SK-N-SH treated with all-trans-retinoic acid at 6 μM for 48 hours (cell line): ENCODE results near the gene PPP1CA.

Experiments used
- ATAC-seq: fragments of 200-7000 bp; cut with Tn5 transposase; 3 replicates; pipeline ENCODE4 v1.9.1; 2020; ENCODE audit warnings: mild to moderate bottlenecking, moderate library complexity
- ARNTL ChIP-seq: fragments of 450-650 bp; formaldehyde crosslinking; IDR thresholded peaks from 2 replicates; pipeline ENCODE4 v1.5.0; 2020; ENCODE audit warnings: low read depth, mild to moderate bottlenecking, moderate library complexity, borderline replicate concordance
- BACH2 ChIP-seq: fragments of 250-450 bp; sonication (Bioruptor Pico); IDR thresholded peaks from 2 replicates; pipeline ENCODE4 v1.9.0; 2021; ENCODE audit warnings: mild to moderate bottlenecking, borderline replicate concordance
- CSDC2 ChIP-seq: fragments of 250-450 bp; sonication (Bioruptor Pico); IDR thresholded peaks from 2 replicates; pipeline ENCODE4 v1.5.0; 2020; ENCODE audit warnings: mild to moderate bottlenecking, moderate library complexity
- ESRRG ChIP-seq: fragments of 250-450 bp; sonication (Bioruptor Pico); IDR thresholded peaks from 2 replicates; pipeline ENCODE4 v1.6.1; 2021; ENCODE audit warnings: mild to moderate bottlenecking
- GLIS3 ChIP-seq: fragments of 250-450 bp; sonication (Bioruptor Pico); IDR thresholded peaks from 2 replicates; pipeline ENCODE4 v1.5.0; 2020; ENCODE audit warnings: mild to moderate bottlenecking, moderate library complexity
- ISL1 ChIP-seq: fragments of 250-450 bp; sonication (Bioruptor Pico); IDR thresholded peaks from 2 replicates; pipeline ENCODE4 v2.1.2; 2022; ENCODE audit warnings: mild to moderate bottlenecking, moderate library complexity
- OSR1 ChIP-seq: fragments of 250-450 bp; sonication (Bioruptor Pico); IDR thresholded peaks from 2 replicates; pipeline ENCODE4 v1.8.0; 2022; ENCODE audit warnings: moderate library complexity, mild to moderate bottlenecking, inconsistent platforms
- POU6F1 ChIP-seq: fragments of 250-450 bp; sonication (Bioruptor Pico); IDR thresholded peaks from 2 replicates; pipeline ENCODE4 v1.8.0; 2021; ENCODE audit warnings: low read depth, mild to moderate bottlenecking, moderate library complexity, borderline replicate concordance
- RARB ChIP-seq: fragments of 250-450 bp; sonication (Bioruptor Pico); IDR thresholded peaks from 2 replicates; pipeline ENCODE4 v1.8.0; 2021; ENCODE audit warnings: mild to moderate bottlenecking, moderate library complexity
- SNAI2 ChIP-seq: fragments of 250-450 bp; sonication (Bioruptor Pico); IDR thresholded peaks from 2 replicates; pipeline ENCODE4 v1.5.0; 2020; ENCODE audit warnings: mild to moderate bottlenecking, moderate library complexity
- TCF4 ChIP-seq: fragments of 250-450 bp; sonication (Bioruptor Pico); IDR thresholded peaks from 2 replicates; pipeline ENCODE4 v1.8.0; 2021; ENCODE audit warnings: mild to moderate bottlenecking, moderate library complexity, borderline replicate concordance
- TOX ChIP-seq: fragments of 250-450 bp; sonication (Bioruptor Pico); IDR thresholded peaks from 2 replicates; pipeline ENCODE4 v1.8.0; 2021; ENCODE audit warnings: mild to moderate bottlenecking, moderate library complexity, borderline replicate concordance
- TSHZ2 ChIP-seq: fragments of 250-450 bp; sonication (Bioruptor Pico); IDR thresholded peaks from 2 replicates; pipeline ENCODE4 v1.5.0; 2020; ENCODE audit warnings: mild to moderate bottlenecking, moderate library complexity
- ZFP3 ChIP-seq: fragments of 250-450 bp; sonication (Bioruptor Pico); IDR thresholded peaks from 2 replicates; pipeline ENCODE4 v1.5.0; 2020; ENCODE audit warnings: mild to moderate bottlenecking, moderate library complexity
- ZFP30 ChIP-seq: fragments of 450-650 bp; formaldehyde crosslinking; IDR thresholded peaks from 2 replicates; pipeline ENCODE4 v1.5.0; 2022; ENCODE audit warnings: mild to moderate bottlenecking, moderate library complexity
- ZNF565 ChIP-seq: fragments of 450-650 bp; formaldehyde crosslinking; conservative IDR thresholded peaks from 2 replicates; pipeline ENCODE4 v1.5.0; 2020; ENCODE audit warnings: low read depth, mild to moderate bottlenecking, moderate library complexity
- ZNF70 ChIP-seq: fragments of 450-650 bp; formaldehyde crosslinking; IDR thresholded peaks from 2 replicates; pipeline ENCODE4 v1.5.0; 2020; ENCODE audit warnings: mild to moderate bottlenecking, moderate library complexity
- ZNF8 ChIP-seq: fragments of 450-650 bp; formaldehyde crosslinking; IDR thresholded peaks from 2 replicates; pipeline ENCODE4 v1.5.0; 2020; ENCODE audit warnings: mild to moderate bottlenecking, moderate library complexity
- TF ChIP-seq, protein P1 (sequence below): fragments of 250-450 bp; sonication (Bioruptor Pico); IDR thresholded peaks from 2 replicates; pipeline ENCODE4 v1.8.0; 2020; ENCODE audit warnings: mild to moderate bottlenecking, moderate library complexity, borderline replicate concordance

PPP1CA gene

GRCh38 chr11:67436459-67437081 is 34.9 kb upstream of the PPP1CA start:
- no peak for ATAC-seq
- no peak for TF ChIP-seq POU6F1 (CRISPR knock-in tag)
- TF ChIP-seq SNAI2 (CRISPR knock-in tag) = no peak
- no peak for TF ChIP-seq OSR1 (CRISPR knock-in tag)
- TF ChIP-seq ARNTL = no peak
- no peak for TF ChIP-seq ZNF565 (CRISPR knock-in tag)
- TF ChIP-seq CSDC2 (CRISPR knock-in tag) = no peak
- no peak for TF ChIP-seq ZFP3 (CRISPR knock-in tag)
- TF ChIP-seq, protein P1, sequence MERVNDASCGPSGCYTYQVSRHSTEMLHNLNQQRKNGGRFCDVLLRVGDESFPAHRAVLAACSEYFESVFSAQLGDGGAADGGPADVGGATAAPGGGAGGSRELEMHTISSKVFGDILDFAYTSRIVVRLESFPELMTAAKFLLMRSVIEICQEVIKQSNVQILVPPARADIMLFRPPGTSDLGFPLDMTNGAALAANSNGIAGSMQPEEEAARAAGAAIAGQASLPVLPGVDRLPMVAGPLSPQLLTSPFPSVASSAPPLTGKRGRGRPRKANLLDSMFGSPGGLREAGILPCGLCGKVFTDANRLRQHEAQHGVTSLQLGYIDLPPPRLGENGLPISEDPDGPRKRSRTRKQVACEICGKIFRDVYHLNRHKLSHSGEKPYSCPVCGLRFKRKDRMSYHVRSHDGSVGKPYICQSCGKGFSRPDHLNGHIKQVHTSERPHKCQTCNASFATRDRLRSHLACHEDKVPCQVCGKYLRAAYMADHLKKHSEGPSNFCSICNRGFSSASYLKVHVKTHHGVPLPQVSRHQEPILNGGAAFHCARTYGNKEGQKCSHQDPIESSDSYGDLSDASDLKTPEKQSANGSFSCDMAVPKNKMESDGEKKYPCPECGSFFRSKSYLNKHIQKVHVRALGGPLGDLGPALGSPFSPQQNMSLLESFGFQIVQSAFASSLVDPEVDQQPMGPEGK (CRISPR knock-in tag) = no peak
- no peak for TF ChIP-seq GLIS3 (CRISPR knock-in tag)

DNA sequence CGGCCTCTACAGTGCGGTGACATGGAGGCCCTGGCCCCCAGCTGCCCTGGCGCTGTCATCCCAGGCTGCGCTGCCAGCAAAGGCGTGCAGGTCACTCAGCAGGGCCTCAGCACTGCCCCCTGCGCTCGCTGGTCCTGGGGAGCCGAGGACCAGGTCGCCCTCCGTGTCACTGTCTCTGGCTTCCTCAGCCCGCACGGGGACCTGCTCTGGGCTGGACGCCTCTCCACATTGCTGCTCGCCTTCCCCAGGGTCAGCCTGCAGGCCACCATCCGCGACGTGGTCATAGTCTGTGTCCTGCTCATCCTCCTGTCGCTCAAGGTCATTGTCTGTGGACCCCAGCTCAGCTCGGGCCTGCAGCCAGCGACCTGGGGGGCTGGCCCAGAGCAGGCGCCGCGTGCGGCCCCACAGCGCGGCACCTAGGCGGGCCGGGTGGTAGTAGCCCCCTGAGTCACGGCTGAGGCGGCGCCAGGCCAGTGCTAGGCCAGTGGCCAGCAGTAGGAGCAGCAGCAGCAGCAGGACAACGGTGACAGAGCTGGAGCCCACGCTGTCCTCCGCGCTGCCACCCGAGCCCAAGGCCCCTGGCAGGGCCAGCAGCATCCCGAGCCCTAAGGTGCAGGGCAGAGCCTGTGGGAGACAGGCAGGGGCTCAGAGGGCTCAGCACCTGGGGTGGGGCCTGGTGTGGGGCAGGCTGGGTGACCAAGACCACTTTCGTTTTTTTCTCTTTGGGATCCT is 34.2 kb upstream of the PPP1CA start:
- TF ChIP-seq ZNF565 (CRISPR knock-in tag) (no peak), ISL1 (CRISPR knock-in tag) (no peak), ZNF70 (CRISPR knock-in tag) (no peak), ZFP3 (CRISPR knock-in tag) (no peak), TSHZ2 (CRISPR knock-in tag) (no peak), ZFP30 (CRISPR knock-in tag) (no peak), ZNF8 (CRISPR knock-in tag) (no peak), TOX (CRISPR knock-in tag) (no peak), CSDC2 (CRISPR knock-in tag) (no peak)
- TF ChIP-seq, protein P1 (CRISPR knock-in tag) = no peak
- no peak for ATAC-seq

DNA sequence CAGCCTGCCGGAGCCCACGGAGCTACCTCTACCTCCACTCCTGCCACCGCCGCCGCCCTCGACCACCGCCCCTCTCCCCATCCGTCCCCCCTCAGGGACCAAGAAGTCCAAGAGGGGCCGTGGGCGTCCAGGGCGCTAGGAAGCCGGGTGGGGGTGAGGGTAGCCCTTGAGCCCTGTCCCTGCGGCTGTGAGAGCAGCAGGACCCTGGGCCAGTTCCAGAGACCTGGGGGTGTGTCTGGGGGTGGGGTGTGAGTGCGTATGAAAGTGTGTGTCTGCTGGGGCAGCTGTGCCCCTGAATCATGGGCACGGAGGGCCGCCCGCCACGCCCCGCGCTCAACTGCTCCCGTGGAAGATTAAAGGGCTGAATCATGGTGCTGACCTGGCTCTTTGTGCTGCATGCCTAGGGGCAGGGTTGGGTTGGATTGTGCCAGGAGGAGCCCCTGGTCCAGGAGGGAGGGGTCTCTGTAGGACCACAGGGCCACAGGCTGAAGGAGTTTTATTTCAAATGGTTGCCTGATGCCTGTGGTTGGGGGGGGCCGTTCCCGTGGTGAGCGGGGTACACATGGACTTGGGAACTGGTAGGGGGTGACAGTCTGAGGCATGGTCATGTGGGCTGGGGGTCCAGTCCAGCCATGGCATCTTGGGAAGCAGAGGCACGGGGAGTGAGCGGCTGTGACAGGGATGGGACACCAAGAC is 33.5 kb upstream of the PPP1CA start:
- ATAC-seq = no peak
- TF ChIP-seq TCF4 (CRISPR knock-in tag) = no peak
- no peak for TF ChIP-seq BACH2 (CRISPR knock-in tag)
- no peak for TF ChIP-seq CSDC2 (CRISPR knock-in tag)
- no peak for TF ChIP-seq RARB (CRISPR knock-in tag)
- TF ChIP-seq ZNF70 (CRISPR knock-in tag) = no peak
- TF ChIP-seq ESRRG (CRISPR knock-in tag) = no peak
- no peak for TF ChIP-seq TSHZ2 (CRISPR knock-in tag)
- no peak for TF ChIP-seq ZFP3 (CRISPR knock-in tag)
- no peak for TF ChIP-seq ARNTL
- no peak for TF ChIP-seq POU6F1 (CRISPR knock-in tag)
- no peak for TF ChIP-seq ISL1 (CRISPR knock-in tag)
- no peak for TF ChIP-seq SNAI2 (CRISPR knock-in tag)
- TF ChIP-seq, all 23 proteins: peak for 0
